LNCAP (cell line): Measurements from ENCODE around the gene NKAIN4.

ENCODE experiments used
- CTCF ChIP-seq: fragments of 450-650 bp; IDR thresholded peaks from 2 replicates; pipeline ENCODE4 v1.5.1; 2017; ENCODE audit warnings: mild to moderate bottlenecking

Gene NKAIN4

DNA sequence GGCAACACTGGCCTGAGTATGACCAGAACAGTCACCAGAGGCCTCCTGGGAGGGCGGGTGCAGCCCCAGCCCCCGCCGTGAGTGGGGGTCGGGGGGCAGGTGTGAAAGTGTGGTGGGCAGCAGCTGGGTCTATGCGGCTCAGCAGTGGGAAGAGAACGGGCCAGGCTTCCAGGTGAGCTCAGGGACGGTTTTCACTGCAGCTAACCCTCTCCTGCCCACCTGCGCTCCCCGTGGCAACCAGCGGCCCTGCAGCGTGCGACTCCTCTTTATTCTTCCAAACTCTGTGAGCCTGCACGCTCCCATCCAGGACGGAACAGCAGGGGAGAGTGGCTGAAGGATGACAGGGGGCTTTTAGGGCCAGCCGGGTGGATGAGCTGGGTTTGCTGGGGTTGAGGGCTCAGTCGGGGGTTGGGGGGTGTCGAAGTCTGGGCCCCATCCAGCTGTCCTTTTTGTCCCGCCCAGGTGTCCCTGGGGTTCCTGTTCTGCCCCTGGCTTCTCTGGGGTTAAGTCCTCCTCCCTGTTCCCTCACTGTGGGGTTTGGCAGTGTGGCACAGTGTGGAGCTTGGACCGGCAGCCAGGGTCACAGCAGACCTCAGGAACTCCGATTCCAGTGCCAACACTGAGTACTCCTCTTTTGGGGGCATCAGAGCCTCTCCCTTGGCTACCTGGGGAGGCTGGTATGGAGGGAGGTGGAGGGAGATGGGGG is 19.4 kb downstream of the NKAIN4 start:
- peak; percentile 57 for TF ChIP-seq CTCF

GRCh38 chr20:63233924-63234323 is 20.3 kb downstream of the NKAIN4 start:
- TF ChIP-seq CTCF, result no peak

DNA sequence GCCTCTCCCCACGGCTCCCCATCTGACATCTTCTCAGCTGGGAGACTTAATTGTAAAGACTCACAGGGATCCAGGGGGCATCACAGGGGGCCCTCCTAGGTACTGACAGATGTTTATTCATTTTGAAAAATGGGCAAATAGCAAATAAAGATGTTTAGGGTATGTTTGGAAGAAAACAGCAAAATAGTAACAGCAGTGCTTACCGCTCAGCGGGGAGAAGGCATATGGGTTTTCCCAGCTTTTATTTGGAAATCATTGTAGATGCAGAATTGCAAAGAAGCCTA is 21.3 kb downstream of the NKAIN4 start:
- no peak for TF ChIP-seq CTCF

GRCh38 chr20:63232235-63233060 is 21.8 kb downstream of the NKAIN4 start:
- no peak for TF ChIP-seq CTCF

DNA sequence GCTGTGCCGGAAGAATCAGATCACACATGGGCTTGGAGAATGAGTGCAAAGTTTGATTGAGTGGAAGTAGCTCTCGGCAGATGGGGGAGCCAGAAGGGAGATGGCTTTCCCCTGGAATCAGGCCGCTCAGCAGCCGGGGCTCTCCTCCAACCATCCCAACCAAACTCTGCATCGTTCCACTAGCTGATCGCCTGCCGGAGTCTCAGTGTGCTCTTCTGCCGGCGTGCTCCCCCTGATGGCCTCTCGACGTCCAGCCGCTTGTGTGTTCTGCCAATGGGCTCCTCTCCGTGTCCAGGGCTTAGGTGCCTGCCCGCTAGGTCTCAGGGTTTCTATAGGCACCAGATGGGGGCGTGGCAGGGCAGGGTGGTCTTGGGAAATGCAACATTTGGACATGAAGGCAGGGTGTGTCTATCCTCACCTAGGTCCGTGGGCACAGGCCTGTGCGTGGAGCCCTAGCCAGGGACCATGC is 23.4 kb downstream of the NKAIN4 start:
- peak; percentile 53 for TF ChIP-seq CTCF

- TF ChIP-seq CTCF, result no peak
Measured at GRCh38 chr20:63228806-63229205, 25.5 kb downstream of the NKAIN4 start.

- no peak for TF ChIP-seq CTCF
Measured at GRCh38 chr20:63227260-63227659, 27.0 kb downstream of the NKAIN4 start.
